Mesodermal cell (in vitro differentiated cells): ENCODE results near the gene DHH.
"Not testable (repeated sequence)": the region's sequence is repeated elsewhere in the genome, so short reads cannot be mapped to it uniquely, and the experiment has no call there.

Experiments used
- H3K27ac ChIP-seq: 2 replicates; pipeline ENCODE4 v1.7.0; 2013; ENCODE audit warnings: mild to moderate bottlenecking, low read depth, low read length, moderate library complexity; ENCODE audit not compliant: severe bottlenecking
- H3K36me3 ChIP-seq: 2 replicates; pipeline ENCODE4 v1.7.1; 2013; ENCODE audit warnings: mild to moderate bottlenecking, low read length, moderate library complexity; ENCODE audit not compliant: control insufficient read depth, insufficient read depth
- H3K4me1 ChIP-seq: one replicate; pipeline ENCODE4 v1.7.1; 2013; ENCODE audit warnings: mild to moderate bottlenecking, low read length; ENCODE audit not compliant: insufficient read depth, control insufficient read depth, poor library complexity, severe bottlenecking
- H3K4me3 ChIP-seq: 2 replicates; pipeline ENCODE4 v1.7.0; 2013; ENCODE audit warnings: low read length, control low read depth, mild to moderate bottlenecking; ENCODE audit not compliant: insufficient read depth, poor library complexity, severe bottlenecking; ENCODE audit errors: extremely low read depth
- H3K9me3 ChIP-seq: 2 replicates; pipeline ENCODE4 v1.7.1; 2013; ENCODE audit warnings: mild to moderate bottlenecking, low read length, moderate library complexity; ENCODE audit not compliant: control insufficient read depth
- WGBS, 2 experiments: methylation state at CpG; one replicate each; pipeline ENCODE4 v1.1.5; 2013; ENCODE audit warnings: missing lambda C conversion rate in 2 of 2; ENCODE audit not compliant: insufficient coverage in 2 of 2; 5-methylcytosine and 5-hydroxymethylcytosine counted together

Gene DHH

GRCh38 chr12:49130151-49131050 is 35.8 kb upstream of the DHH start:
- 0 to 1% methylated on average over 63 to 64 of the region's 66 CpGs for WGBS, 2 experiments
- Histone ChIP-seq H3K4me3 (peak overlapping the region; percentile 73), H3K36me3 (peaks cover 34% of the 10 kb centered on the region), H3K9me3 (no peaks in the 10 kb centered on the region), H3K4me1 (no peaks in the 10 kb centered on the region), H3K27ac (peak overlapping the region; percentile 97)

- Histone ChIP-seq H3K4me3 (peak overlapping the region; percentile 73), H3K4me1 (no peaks in the 10 kb centered on the region)
- 64 to 69% methylated on average over 8 to 9 of the region's 18 CpGs for WGBS, 2 experiments
Observed at GRCh38 chr12:49129332-49130150, 34.9 kb upstream of the DHH start.

GRCh38 chr12:49127971-49128370 is 33.4 kb upstream of the DHH start:
- H3K4me1 ChIP-seq, H3K27ac ChIP-seq, H3K9me3 ChIP-seq, H3K4me3 ChIP-seq: not testable (repeated sequence)
- peaks cover 34% of the 10 kb centered on the region for H3K36me3 ChIP-seq
- no CpG with 5 or more reads among the region's 8 CpGs for WGBS, 2 experiments

More at GRCh38 chr12:49129332-49130150, 34.9 kb upstream of the DHH start:
- H3K9me3 ChIP-seq = no peaks in the 10 kb centered on the region
- peak overlapping the region; percentile 97 for H3K27ac ChIP-seq
- peaks cover 34% of the 10 kb centered on the region for H3K36me3 ChIP-seq

- Histone ChIP-seq H3K27ac (no peak overlapping the region), H3K9me3 (no peaks in the 10 kb centered on the region), H3K36me3 (peaks cover 34% of the 10 kb centered on the region), H3K4me3 (no peak overlapping the region), H3K4me1 (no peaks in the 10 kb centered on the region)
- WGBS, 2 experiments = 97 to 98% methylated on average over 3 to 4 of the region's 4 CpGs
Observed at GRCh38 chr12:49126852-49127763, 32.5 kb upstream of the DHH start.

GRCh38 chr12:49121047-49121696 is 26.6 kb upstream of the DHH start:
- no peak overlapping the region for H3K4me3 ChIP-seq
- 26 to 28% methylated on average over 3 to 4 of the region's 6 CpGs for WGBS, 2 experiments
- no peak overlapping the region for H3K27ac ChIP-seq
- no peaks in the 10 kb centered on the region for H3K9me3 ChIP-seq
- H3K36me3 ChIP-seq = no peaks in the 10 kb centered on the region
- no peaks in the 10 kb centered on the region for H3K4me1 ChIP-seq

GRCh38 chr12:49111206-49111605 is 16.6 kb upstream of the DHH start:
- Histone ChIP-seq H3K27ac (no peak overlapping the region), H3K4me3 (peak overlapping the region; percentile 100), H3K36me3 (peaks cover 15% of the 10 kb centered on the region), H3K9me3 (no peaks in the 10 kb centered on the region), H3K4me1 (no peaks in the 10 kb centered on the region)
- 61 to 68% methylated on average over 2 to 5 of the region's 6 CpGs for WGBS, 2 experiments

GRCh38 chr12:49110464-49111155 is 16.0 kb upstream of the DHH start, which contains the start of gene LMBR1L:
LMBR1L (minus strand) TSS chr12:49110847; CDS start chr12:49110555, 292 bp downstream.
- 0% methylated on average over 35 to 39 of the region's 43 CpGs for WGBS, 2 experiments
- peak within 1 kb of the TSS; percentile 100 for H3K4me3 ChIP-seq
- peaks cover 21% of the 10 kb centered on the region for H3K36me3 ChIP-seq
- H3K4me1 ChIP-seq = no peaks in the 10 kb centered on the region
- no peaks in the 10 kb centered on the region for H3K9me3 ChIP-seq
- peak within 1 kb of the TSS; percentile 93 for H3K27ac ChIP-seq

- Histone ChIP-seq H3K4me1 (no peaks in the 10 kb centered on the region), H3K9me3 (no peaks in the 10 kb centered on the region), H3K36me3 (peaks cover 28% of the 10 kb centered on the region), H3K4me3 (peak overlapping the region; percentile 100), H3K27ac (peak overlapping the region; percentile 93)
- WGBS, 2 experiments = 2 to 7% methylated on average over 19 to 25 of the region's 33 CpGs
Observed at GRCh38 chr12:49109641-49110463, 15.3 kb upstream of the DHH start.

GRCh38 chr12:49108958-49109404 is 14.4 kb upstream of the DHH start:
- Histone ChIP-seq H3K4me3 (peak overlapping the region; percentile 100), H3K4me1 (no peaks in the 10 kb centered on the region), H3K9me3 (no peaks in the 10 kb centered on the region), H3K36me3 (peaks cover 37% of the 10 kb centered on the region), H3K27ac (peak overlapping the region; percentile 36)
- WGBS, 2 experiments = 91 to 100% methylated on average over 3 to 4 of the region's 4 CpGs
